Tibial artery (tissue), 4 donors: Measurements from ENCODE around the gene UBE2F.

Experiments
- DNase-seq, 2 donors: peaks; one replicate each; pipeline ENCODE4 v3.0.0-alpha.2; 2019
- H3K27ac ChIP-seq, 2 donors: fragments of 200-600 bp; sonication (generic) in 1 of 2; 1 replicate in 1 of 2; 2 replicates in 1 of 2; pipeline ENCODE4 v1.5.1; 2018 to 2019; ENCODE audit warnings: mild to moderate bottlenecking in 1 of 2
- H3K27me3 ChIP-seq, 2 donors: fragments of 200-600 bp; sonication (generic) in 1 of 2; one replicate each; pipeline versions ENCODE4 v1.5.1 to v1.6.0; 2016 to 2019
- H3K36me3 ChIP-seq, 3 donors: fragments of 200-600 bp; sonication (generic) in 2 of 3; one replicate each; pipeline ENCODE4 v1.5.1; 2016 to 2019; ENCODE audit warnings: mild to moderate bottlenecking in 2 of 3
- H3K4me1 ChIP-seq, 4 donors: fragments of 200-600 bp; sonication (generic) in 2 of 4; 1 replicate in 3 of 4; 2 replicates in 1 of 4; pipeline ENCODE4 v1.5.1; 2016 to 2019
- H3K4me3 ChIP-seq, 2 donors: fragments of 200-600 bp; sonication (generic) in 1 of 2; 1 replicate in 1 of 2; 2 replicates in 1 of 2; pipeline ENCODE4 v1.5.1; 2018 to 2019; ENCODE audit warnings: mild to moderate bottlenecking in 2 of 2
- H3K9me3 ChIP-seq, 3 donors: fragments of 200-600 bp; sonication (generic) in 1 of 3; one replicate each; pipeline ENCODE4 v1.5.1; 2016 to 2019
- CTCF ChIP-seq, 2 experiments: fragments of 200-600 bp in 1 of 2; fragments of 450-650 bp in 1 of 2; IDR thresholded peaks; one replicate each; pipeline ENCODE4 v1.5.1; 2017 to 2019; ENCODE audit warnings: antibody characterized with exemption in 2 of 2, mild to moderate bottlenecking in 1 of 2, moderate library complexity in 1 of 2
- intact Hi-C: fragments of 100-400 bp; cut with DNase I; formaldehyde crosslinking; loops from one replicate; pipeline ENCODE4 v1.15.0; 2023; ENCODE audit warnings: low total_unique reads

The UBE2F gene

GRCh38 chr2:237966250-237966564, 607 bp upstream of the UBE2F start:
- peak overlapping the region; percentile 65 to 82 for H3K4me3 ChIP-seq
- DNase-seq, result no peak
- H3K36me3 ChIP-seq, result no peaks in the 10 kb centered on the region
- H3K27me3 ChIP-seq, result no peaks in the 10 kb centered on the region
- TF ChIP-seq CTCF (IDR thresholded peaks at IDR 0.05), result no peak
- intact Hi-C loops, result loop anchor here (5.0 kb wide), 1 partner anchor 109 kb away; the partner anchor contains the start of gene RAMP1
- peaks cover 0 to 13% (median 9%) of the 10 kb centered on the region in 3 donors for H3K9me3 ChIP-seq
- H3K4me1 ChIP-seq, result peaks cover 0 to 42% (median 26%) of the 10 kb centered on the region in 4 donors
- peak overlapping the region; percentile 61 to 72 for H3K27ac ChIP-seq

- intact Hi-C loops, result loop anchor here (5.0 kb wide), 1 partner anchor 110 kb away; the partner anchor contains the start of gene RAMP1
- no peak for TF ChIP-seq CTCF (IDR thresholded peaks at IDR 0.05)
- Histone ChIP-seq H3K27me3 (no peaks in the 10 kb centered on the region), H3K27ac (peak overlapping the region; percentile 68 to 72), H3K4me1 (peaks cover 0 to 42% (median 26%) of the 10 kb centered on the region in 4 donors), H3K4me3 (peak overlapping the region; percentile 65 to 82), H3K9me3 (peaks cover 0 to 5% (median under 1%) of the 10 kb centered on the region in 3 donors), H3K36me3 (no peaks in the 10 kb centered on the region)
- peak in 1 of 2 donors; percentile 72 for DNase-seq
Observed at GRCh38 chr2:237967463-237967951, 693 bp downstream of the UBE2F start.

- intact Hi-C loops, result loop anchor here (5.0 kb wide), 1 partner anchor 111 kb away; the partner anchor contains the start of gene RAMP1
Observed at GRCh38 chr2:237968048-237968862, 1.4 kb downstream of the UBE2F start.

GRCh38 chr2:237971661-237972060, 4.8 kb downstream of the UBE2F start:
- no peaks in the 10 kb centered on the region for H3K9me3 ChIP-seq
- H3K36me3 ChIP-seq, result peaks cover 11 to 20% (median 14%) of the 10 kb centered on the region in 3 donors
- intact Hi-C loops, result no loop called here
- peaks cover 0 to 36% (median 21%) of the 10 kb centered on the region in 4 donors for H3K4me1 ChIP-seq
- no peak overlapping the region for H3K4me3 ChIP-seq
- no peak for TF ChIP-seq CTCF (IDR thresholded peaks at IDR 0.05)
- no peak for DNase-seq
- no peak overlapping the region for H3K27ac ChIP-seq
- no peaks in the 10 kb centered on the region for H3K27me3 ChIP-seq

More at GRCh38 chr2:237968048-237968862, 1.4 kb downstream of the UBE2F start:
- H3K4me1 ChIP-seq, result peaks cover 0 to 42% (median 26%) of the 10 kb centered on the region in 4 donors
- H3K36me3 ChIP-seq, result peaks cover 0 to 2% (median 0%) of the 10 kb centered on the region in 3 donors
- H3K27ac ChIP-seq, result peak overlapping the region; percentile 68 to 72
- H3K9me3 ChIP-seq, result no peaks in the 10 kb centered on the region
- H3K27me3 ChIP-seq, result no peaks in the 10 kb centered on the region
- H3K4me3 ChIP-seq, result peak overlapping the region; percentile 65 to 82
- TF ChIP-seq CTCF (IDR thresholded peaks at IDR 0.05), result no peak
- peak; percentile 58 to 75 for DNase-seq

- H3K9me3 ChIP-seq, result no peaks in the 10 kb centered on the region
- H3K4me1 ChIP-seq, result peaks cover 0 to 36% (median 21%) of the 10 kb centered on the region in 4 donors
- peaks cover 11 to 23% (median 14%) of the 10 kb centered on the region in 3 donors for H3K36me3 ChIP-seq
- no peak for DNase-seq
- no peak overlapping the region for H3K27ac ChIP-seq
- H3K4me3 ChIP-seq, result no peak overlapping the region
- intact Hi-C loops, result no loop called here
- no peak for TF ChIP-seq CTCF (IDR thresholded peaks at IDR 0.05)
- no peaks in the 10 kb centered on the region for H3K27me3 ChIP-seq
Observed at GRCh38 chr2:237972211-237972610, 5.4 kb downstream of the UBE2F start.
